ENCODE results near the gene TXNDC12.

TXNDC12 gene

GRCh38 chr1:52041551-52042185 is 13.3 kb downstream of the TXNDC12 start:
- no peak for DNase-seq
- Histone ChIP-seq H3K9me3 (no peaks in the 10 kb centered on the region), H3K4me1 (no peaks in the 10 kb centered on the region), H3K27me3 (no peaks in the 10 kb centered on the region), H3K4me3 (ENCODE audit: low read depth, low read length) (no peak overlapping the region), H3K36me3 (no peaks in the 10 kb centered on the region)
- TF ChIP-seq, protein P1, sequence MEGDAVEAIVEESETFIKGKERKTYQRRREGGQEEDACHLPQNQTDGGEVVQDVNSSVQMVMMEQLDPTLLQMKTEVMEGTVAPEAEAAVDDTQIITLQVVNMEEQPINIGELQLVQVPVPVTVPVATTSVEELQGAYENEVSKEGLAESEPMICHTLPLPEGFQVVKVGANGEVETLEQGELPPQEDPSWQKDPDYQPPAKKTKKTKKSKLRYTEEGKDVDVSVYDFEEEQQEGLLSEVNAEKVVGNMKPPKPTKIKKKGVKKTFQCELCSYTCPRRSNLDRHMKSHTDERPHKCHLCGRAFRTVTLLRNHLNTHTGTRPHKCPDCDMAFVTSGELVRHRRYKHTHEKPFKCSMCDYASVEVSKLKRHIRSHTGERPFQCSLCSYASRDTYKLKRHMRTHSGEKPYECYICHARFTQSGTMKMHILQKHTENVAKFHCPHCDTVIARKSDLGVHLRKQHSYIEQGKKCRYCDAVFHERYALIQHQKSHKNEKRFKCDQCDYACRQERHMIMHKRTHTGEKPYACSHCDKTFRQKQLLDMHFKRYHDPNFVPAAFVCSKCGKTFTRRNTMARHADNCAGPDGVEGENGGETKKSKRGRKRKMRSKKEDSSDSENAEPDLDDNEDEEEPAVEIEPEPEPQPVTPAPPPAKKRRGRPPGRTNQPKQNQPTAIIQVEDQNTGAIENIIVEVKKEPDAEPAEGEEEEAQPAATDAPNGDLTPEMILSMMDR (IDR thresholded peaks at IDR 0.05; ENCODE audit: low read depth, low read length): no peak

- H3K9me3 ChIP-seq: no peaks in the 10 kb centered on the region
- H3K4me1 ChIP-seq: no peaks in the 10 kb centered on the region
- no peak for DNase-seq
- no peaks in the 10 kb centered on the region for H3K27me3 ChIP-seq
- TF ChIP-seq, protein P1 (IDR thresholded peaks at IDR 0.05; ENCODE audit: low read depth, low read length): no peak
- no peak overlapping the region for H3K4me3 ChIP-seq (ENCODE audit: low read depth, low read length)
- H3K36me3 ChIP-seq: no peaks in the 10 kb centered on the region
These were observed 17.1 kb downstream of the TXNDC12 start for GRCh38 chr1:52037909-52038308.

DNA sequence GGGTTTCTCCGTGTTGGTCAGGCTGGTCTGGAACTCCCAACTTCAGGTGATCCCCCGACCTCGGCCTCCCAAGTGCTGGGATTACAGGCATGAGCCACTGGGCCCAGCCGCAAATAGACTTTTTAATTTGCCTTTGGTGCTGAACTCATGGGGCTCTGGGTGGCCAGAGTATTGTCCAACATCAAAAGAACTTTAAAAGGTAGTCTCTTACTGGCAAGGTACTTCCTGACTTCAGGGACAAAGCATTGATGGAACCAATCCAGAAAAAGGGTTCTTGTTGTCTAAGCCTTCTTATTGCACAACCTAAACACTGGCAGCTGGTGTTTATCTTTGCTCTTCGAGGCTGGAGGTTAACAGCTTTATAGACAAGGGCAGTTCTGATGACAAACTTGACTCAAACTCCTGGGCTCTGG is 17.6 kb downstream of the TXNDC12 start:
- no peaks in the 10 kb centered on the region for H3K4me1 ChIP-seq
- no peaks in the 10 kb centered on the region for H3K36me3 ChIP-seq
- no peaks in the 10 kb centered on the region for H3K27me3 ChIP-seq
- no peak for DNase-seq
- H3K9me3 ChIP-seq: no peaks in the 10 kb centered on the region
- TF ChIP-seq, protein P1 (IDR thresholded peaks at IDR 0.05; ENCODE audit: low read depth, low read length): no peak
- no peak overlapping the region for H3K4me3 ChIP-seq (ENCODE audit: low read depth, low read length)

DNA sequence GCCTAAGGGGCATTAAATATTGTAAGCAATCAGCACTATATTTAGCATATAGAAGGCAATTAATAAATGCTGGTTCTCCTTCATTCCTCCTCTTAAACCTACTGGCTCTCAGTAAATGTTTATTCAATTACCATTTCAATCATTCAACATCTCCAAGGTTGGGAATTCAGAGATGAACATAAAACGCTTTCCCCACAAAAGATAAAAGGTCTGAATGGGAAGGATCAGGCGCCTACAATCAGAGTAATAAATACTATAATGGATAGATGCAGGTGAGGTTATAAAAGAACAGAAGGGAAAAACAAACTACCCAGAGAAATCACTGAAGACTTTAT is 21.0 kb downstream of the TXNDC12 start:
- DNase-seq: no peak
- no peaks in the 10 kb centered on the region for H3K4me1 ChIP-seq
- TF ChIP-seq, protein P1 (IDR thresholded peaks at IDR 0.05; ENCODE audit: low read depth, low read length): no peak
- H3K4me3 ChIP-seq (ENCODE audit: low read depth, low read length): peak overlapping the region; percentile 80
- no peaks in the 10 kb centered on the region for H3K9me3 ChIP-seq
- H3K36me3 ChIP-seq: no peaks in the 10 kb centered on the region
- H3K27me3 ChIP-seq: no peaks in the 10 kb centered on the region

- no peaks in the 10 kb centered on the region for H3K4me1 ChIP-seq
- H3K27me3 ChIP-seq: no peaks in the 10 kb centered on the region
- peak within 1 kb of the TSS; percentile 80 for H3K4me3 ChIP-seq (ENCODE audit: low read depth, low read length)
- no peaks in the 10 kb centered on the region for H3K36me3 ChIP-seq
- TF ChIP-seq, protein P1 (IDR thresholded peaks at IDR 0.05; ENCODE audit: low read depth, low read length): no peak
- no peaks in the 10 kb centered on the region for H3K9me3 ChIP-seq
- DNase-seq: peak; percentile 81
These were observed 21.6 kb downstream of the TXNDC12 start, which contains the start of gene KTI12 for GRCh38 chr1:52033190-52034049. TSS of gene KTI12 (minus strand) at chr1:52033810. CDS start at chr1:52033761, 49 bp downstream.

DNA sequence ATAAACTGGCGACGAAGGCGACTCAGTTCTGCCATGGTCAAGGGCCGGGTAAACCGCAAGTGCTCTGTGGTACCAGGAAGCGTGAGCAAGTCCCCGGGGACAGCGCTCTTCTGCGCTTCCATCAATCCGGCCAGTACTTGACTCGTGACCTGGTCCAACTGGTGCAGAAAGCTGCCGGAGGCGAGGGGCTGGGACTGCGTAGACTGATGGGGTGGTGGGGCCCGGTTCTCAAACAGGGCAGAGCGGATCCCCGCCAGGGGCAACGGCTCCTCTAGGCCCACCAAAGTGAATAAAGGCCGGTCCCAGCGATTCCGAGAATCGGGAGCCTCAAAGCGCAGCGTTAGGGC is 22.2 kb downstream of the TXNDC12 start:
- H3K4me1 ChIP-seq: no peaks in the 10 kb centered on the region
- DNase-seq: peak; percentile 39
- no peaks in the 10 kb centered on the region for H3K36me3 ChIP-seq
- H3K4me3 ChIP-seq (ENCODE audit: low read depth, low read length): peak overlapping the region; percentile 80
- H3K27me3 ChIP-seq: no peaks in the 10 kb centered on the region
- H3K9me3 ChIP-seq: no peaks in the 10 kb centered on the region
- TF ChIP-seq, protein P1 (IDR thresholded peaks at IDR 0.05; ENCODE audit: low read depth, low read length): no peak

Data from BE2C (cell line).